Measurements from ENCODE around the gene CHRNB4.

The CHRNB4 gene

DNA sequence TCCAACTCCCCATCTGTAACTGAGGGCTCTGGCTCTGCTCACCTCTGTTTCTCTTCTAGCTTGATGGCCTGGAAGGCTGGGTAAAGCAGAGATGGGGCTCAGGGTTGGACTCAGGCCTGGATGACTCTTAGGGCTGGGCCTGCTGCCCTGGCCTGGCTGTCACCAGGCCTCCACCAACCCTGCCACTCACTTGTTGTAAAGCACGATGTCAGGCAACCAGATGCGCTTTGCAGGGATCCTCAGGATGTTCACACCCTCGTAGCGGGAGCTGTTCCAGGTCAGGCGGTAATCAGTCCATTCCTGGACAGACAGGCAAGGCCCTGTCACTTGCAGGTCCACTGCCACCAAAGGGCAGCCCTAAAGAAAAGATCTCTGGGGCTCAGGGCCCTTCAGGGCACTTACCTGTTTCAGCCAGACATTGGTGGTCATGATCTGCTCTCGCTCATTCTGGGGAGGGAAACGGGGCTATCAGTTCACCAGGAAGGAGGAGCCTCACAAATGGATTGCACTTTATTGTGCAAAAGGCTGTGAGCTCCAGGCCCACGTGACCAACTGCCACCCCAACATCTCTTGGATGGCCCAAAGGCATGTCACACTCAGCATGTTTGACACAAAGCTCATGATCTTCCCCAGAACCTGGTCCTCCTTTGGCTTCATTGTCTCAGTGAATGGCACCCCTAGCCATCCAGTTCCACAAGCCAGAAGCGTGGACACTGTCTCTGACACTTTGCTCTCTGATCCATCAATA is 9.9 kb downstream of the CHRNB4 start:
- no peak for DNase-seq

- DNase-seq, result no peak
These were observed 11.3 kb downstream of the CHRNB4 start for GRCh38 chr15:78629716-78630065.

DNA sequence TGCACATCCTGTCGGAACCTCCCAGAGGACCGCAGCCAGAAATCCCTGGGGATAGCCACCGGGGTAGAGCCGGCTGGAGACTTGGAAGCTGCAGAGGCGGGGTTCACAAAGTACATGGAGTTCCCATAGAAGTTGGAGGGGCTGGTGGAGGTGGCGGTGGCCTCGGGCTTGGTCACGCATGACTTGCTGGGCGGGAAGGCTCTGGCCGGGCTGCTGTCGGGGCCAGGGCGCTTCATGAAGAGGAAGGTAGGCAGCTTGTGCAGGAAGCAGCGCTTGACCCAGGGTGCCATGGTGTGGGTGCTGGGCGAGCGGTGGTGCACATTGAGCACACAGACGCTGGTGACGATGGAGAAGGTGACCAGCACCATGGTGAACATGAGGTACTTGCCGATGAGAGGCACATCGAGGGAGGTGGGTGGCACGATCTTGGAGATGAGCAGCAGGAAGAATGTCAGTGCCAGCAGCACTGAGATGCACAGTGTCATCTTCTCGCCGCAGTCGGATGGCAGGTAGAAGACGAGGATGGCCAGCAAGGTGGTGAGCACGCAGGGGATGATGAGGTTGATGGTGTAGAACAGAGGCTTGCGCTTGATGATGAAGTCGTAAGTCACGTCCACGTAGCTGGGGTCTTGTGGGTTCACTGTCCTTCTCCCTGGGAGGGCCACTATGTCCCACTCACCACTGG is 11.8 kb downstream of the CHRNB4 start:
- DNase-seq, result no peak

GRCh38 chr15:78628227-78628626 is 12.8 kb downstream of the CHRNB4 start:
- DNase-seq, result no peak

DNA sequence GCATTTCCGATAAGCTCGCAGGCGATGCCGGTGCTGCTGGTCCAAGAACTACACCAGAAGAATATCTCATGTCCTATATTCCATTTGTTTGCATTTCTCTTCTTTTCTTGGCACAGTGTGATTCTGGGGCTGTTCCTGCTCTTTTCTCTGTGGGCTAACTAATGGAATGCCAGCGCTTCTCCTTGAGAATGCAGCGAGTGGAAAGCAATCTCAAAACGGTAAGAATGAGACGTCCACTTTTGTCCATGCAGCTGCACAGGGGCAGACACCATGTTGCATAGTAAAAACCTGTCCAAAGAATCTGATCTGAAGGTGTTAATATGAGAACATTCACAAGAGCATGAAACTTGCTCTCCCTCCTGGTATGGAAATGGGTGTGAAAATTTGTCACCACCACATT is 13.7 kb downstream of the CHRNB4 start:
- no peak for DNase-seq

DNA sequence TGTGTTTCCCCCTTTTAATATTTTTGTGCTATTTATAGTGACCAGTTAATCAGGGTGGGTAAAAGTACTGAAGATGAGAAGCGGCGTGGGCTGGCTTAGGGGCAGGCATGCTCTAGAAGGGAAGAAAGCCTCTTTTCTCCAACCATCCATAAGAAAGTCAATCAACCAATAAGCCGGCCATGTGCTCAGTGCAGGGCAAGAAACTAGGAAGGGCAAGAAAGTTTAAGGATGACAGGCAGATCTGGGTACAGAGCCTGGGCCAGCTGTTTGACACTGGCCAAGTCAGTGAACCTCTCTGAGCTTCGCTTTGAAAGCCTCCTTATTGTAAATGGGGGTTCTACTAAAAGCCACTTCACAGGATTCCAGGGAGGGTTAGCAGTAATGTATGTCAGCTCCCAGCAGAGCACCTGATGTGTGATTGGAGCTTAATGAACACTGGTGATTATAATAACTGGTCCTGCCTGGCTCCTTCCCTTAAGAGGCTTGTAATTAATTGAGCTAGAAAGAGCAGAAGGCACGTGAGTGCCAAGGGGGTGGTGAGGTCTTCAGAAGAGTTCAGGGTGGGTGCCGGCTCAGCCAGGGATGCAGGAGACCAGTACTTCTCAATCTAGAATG is 14.5 kb downstream of the CHRNB4 start:
- no peak for DNase-seq

- DNase-seq, result no peak
These were observed 15.3 kb downstream of the CHRNB4 start for GRCh38 chr15:78625606-78626280.

GRCh38 chr15:78624651-78625590 is 16.1 kb downstream of the CHRNB4 start:
- DNase-seq, result no peak

DNA sequence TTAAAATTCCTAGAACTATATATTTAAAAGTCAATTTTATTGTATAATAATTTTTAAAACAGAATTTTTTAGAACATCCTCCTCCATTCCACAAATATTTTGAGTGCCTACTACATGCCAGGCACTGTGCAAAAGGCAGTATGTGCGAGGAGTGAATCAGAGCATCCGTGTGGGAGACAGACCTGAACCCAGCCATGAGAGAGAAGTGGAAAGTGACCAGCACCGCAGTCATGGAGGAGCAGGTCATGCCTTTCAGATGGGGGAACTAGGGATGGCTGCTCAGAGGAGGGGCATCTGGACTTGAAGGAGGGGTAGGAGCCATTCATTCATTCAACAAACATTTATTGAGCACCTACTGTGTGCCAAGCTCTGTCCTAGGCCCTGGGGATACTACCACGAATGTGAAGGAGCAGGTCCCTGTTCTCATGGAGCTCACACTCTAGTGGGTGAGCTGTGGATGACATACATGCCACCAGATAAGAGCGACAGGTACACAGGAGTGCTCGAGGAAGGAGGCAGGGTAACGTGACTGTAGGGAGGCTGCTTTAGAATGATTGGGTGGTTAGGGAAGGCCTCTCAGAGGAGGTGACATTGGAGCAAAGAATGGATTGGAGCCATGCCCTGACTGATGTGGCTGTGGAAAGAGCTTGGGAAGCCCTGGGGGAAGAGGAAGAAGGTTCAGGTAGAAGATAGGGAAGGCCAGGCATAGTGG is 17.1 kb downstream of the CHRNB4 start:
- DNase-seq, result no peak

- DNase-seq, result no peak
These were observed 19.1 kb downstream of the CHRNB4 start for GRCh38 chr15:78621810-78622402.

- DNase-seq, result no peak
These were observed 20.2 kb downstream of the CHRNB4 start, which contains the start of gene CHRNA3 for GRCh38 chr15:78620527-78621421. TSS of gene CHRNA3 (minus strand) at chr15:78620996. CDS start at chr15:78620794, 202 bp downstream.

DNA sequence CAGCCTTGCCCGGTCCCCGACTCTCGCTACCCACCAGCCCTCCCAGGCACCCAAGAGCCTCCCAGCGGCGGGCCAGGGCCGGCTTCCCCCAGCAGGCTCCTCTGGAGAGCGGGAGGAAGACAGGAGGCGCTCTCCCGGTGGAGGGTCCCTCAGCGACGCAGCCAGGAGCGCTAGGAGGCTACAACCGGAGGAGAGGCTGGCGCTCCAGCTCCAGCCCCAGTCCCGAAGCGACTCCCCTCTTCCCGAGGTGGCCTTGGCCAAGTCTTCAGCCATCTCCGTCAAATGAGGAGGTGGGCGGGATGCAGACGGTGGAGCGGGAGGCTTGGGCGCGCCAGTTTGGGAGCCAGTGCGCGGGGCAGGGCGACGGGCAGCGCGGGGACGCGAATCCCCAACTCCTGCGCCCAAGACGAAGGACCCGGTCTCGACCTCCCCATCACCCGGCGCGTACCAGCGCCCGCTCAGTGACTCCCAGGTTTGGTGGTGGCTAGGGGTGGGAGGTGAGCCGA is 20.9 kb downstream of the CHRNB4 start:
- DNase-seq, result peak; percentile 23 to 30

DNA sequence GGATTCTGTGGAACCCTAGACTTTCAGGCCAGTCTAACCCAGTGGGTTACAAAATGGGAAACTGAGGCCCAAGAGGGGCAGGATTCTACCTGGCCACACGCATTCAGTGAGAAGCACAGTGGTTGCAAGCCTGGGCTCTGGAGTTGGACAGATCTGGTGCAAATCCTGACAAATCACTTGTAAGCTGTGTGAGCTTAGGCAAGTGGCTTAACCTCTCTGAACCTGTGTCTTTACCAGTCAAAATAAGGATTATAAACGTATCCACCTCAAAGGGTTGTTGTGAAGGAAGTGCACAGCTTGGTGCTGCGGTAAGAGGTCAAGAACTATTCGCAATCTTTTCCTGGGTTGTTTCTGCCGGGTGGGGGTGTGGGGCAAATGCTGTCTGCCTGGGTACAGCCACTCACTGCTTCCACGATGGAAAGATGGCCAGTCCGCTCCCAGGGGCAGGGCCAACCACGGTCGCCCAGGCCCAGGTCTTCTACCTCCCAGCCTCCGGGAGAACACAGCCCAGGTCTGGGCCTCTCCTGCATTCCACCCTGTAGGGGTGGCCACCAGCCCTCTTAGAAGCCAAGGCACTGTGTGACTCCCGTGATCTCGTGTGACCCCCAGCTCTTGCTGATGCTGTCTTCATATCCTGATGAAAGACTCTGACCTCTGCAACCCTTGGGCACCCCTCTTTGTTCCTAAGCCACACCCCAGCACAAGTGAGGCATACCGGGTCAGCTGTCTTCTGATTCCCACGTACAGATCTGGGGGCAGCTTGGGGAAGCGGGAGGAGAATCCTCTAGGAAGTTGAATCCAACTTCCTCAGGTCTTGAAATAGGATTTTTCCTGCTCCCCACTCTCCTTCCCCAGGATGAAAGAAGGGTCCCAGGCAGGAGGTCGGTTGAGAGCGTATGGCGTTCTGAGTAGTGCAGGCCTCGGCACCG is 21.7 kb downstream of the CHRNB4 start:
- DNase-seq, result no peak

GRCh38 chr15:78618490-78618934 is 22.5 kb downstream of the CHRNB4 start:
- DNase-seq, result peak; percentile 34 to 64

DNA sequence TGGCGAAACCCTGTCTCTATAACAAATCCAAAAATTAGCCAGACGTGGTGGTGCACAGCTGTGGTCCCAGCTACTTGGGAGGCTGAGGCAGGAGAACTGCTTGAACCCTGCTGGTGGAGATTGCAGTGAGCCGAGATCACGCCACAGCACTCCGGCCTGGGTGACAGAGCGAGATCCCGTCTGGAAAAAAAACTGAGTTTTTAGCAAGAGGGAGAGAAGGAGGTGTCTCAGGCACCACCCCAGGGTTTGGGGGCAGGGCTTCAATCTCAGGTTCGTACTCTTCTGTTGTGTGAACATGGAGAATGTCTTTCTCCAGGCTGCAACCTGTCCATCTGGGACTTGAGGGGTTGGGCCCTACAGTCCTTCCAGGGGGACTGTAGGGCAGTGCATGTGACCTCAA is 22.9 kb downstream of the CHRNB4 start:
- no peak for DNase-seq

DNA sequence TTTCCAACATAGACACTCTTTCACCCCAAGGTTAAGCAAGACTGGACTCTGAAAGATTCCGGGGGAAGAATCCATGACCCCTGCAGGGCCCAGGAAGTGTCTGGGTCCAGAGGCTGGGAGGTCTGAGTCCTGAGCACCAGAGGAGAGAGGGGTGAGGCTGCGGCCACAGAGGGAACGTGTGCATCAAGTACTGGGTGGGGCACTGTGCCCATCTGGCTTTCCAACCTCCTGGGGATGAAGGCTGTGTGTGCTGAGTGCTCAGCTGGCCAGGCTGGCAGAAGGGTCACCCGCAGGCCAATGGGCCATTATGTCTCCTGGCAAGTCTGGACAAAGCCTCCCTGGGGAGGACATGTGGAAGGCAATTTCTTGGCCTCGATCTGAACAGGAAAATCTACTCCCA is 23.5 kb downstream of the CHRNB4 start:
- DNase-seq, result no peak

DNA sequence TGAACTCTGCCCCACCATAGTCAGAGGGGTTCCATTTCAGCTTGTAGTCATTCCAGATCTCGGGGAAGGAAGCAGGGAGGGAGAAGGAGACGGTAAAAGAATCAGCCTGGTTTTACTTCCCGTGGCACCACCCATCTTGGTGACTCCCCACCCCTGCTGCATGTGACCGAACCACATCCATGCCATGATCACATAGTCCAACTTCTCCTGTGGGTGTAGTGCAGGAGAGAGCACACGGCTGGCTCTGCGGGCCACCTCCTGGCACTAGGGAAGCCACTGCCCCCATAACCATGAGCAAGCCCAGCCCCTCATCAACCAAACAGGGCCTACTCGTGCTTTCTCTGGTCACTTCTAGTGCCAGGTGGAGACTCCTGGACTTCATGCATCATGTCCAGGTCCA is 23.9 kb downstream of the CHRNB4 start:
- DNase-seq, result no peak

DNA sequence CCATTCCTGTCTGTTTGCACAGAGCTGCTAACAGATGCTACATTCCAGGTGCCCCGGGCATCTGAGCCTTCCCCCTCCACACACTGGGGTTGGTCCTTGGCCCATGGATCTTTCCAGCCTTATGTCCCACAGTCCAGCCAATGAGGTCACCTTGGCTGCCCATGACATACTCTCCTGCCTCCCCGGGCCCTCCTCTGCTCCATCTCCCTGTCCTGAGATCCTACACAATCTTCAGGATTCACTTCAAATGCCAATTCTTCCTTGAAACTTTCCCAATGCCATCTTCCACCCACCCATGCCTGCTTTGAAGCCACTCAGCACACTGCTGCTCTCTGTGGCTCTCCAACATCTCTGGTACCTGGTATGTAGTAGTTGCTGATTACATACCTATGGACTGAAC is 24.5 kb downstream of the CHRNB4 start:
- no peak for DNase-seq

- DNase-seq, result no peak
These were observed 25.8 kb downstream of the CHRNB4 start for GRCh38 chr15:78615151-78615589.
